22Rv1 (cell line): ENCODE results near the gene PCDHGA2.

ENCODE experiments used
- ZFX ChIP-seq: fragments of 450-650 bp; IDR thresholded peaks from 2 replicates; pipeline ENCODE4 v1.6.1; 2017; ENCODE audit warnings: antibody characterized with exemption, borderline replicate concordance
- TF ChIP-seq, protein P1 (sequence below): fragments of 450-650 bp; IDR thresholded peaks from 2 replicates; pipeline ENCODE4 v1.5.1; 2017; ENCODE audit warnings: mild to moderate bottlenecking

DNA sequence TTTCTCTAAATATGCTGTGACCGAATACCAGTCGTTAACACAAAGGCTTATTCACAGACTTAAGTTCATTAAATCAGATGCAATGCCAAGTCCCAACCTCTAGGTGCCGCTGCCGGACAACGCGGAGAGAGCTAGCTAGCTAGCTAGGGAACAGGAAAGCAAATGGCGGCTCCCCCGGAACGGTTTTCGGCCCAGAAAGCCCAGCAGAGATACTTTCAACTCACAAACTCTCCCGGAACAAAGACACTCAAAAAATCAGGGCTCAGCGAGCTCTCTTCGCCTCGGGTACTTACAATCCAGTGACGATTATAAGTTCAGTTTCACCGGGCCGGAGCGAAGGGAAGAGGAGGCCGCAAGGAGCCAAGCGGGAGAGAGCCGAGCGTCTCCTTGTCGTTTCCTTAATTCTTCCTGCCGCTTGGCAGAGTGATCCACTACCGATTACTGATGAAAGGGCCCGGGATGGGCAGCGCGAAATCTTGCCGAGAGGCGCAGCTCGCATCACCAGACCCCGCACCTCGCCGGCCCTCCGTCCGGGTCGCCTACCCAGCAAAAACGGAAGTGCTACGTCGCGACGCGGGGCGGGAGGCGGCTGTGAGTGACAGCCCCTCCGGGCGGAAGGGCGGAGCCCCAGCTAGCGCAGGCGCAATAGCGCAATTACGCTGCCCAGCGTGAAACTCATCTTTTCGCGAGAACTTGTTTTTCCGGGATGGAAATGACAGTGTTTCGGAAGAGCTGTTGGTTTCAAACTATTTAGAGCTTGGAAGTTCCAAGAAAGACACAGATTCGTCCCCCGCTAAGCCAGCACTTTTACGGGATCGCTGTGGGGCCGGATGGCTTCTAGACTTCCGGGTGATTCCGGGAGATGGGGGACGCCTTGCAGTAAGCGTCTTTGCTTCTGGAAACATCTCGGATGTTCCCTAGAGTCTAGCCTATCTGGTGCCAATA is 18.1 kb upstream of the PCDHGA2 start, which contains the start of gene TAF7:
- TF ChIP-seq, protein P1, sequence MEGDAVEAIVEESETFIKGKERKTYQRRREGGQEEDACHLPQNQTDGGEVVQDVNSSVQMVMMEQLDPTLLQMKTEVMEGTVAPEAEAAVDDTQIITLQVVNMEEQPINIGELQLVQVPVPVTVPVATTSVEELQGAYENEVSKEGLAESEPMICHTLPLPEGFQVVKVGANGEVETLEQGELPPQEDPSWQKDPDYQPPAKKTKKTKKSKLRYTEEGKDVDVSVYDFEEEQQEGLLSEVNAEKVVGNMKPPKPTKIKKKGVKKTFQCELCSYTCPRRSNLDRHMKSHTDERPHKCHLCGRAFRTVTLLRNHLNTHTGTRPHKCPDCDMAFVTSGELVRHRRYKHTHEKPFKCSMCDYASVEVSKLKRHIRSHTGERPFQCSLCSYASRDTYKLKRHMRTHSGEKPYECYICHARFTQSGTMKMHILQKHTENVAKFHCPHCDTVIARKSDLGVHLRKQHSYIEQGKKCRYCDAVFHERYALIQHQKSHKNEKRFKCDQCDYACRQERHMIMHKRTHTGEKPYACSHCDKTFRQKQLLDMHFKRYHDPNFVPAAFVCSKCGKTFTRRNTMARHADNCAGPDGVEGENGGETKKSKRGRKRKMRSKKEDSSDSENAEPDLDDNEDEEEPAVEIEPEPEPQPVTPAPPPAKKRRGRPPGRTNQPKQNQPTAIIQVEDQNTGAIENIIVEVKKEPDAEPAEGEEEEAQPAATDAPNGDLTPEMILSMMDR = peak; percentile 94
- no peak for TF ChIP-seq ZFX
